SH-SY5Y (cell line): ENCODE results near the gene TBC1D12.

ENCODE experiments used
- GATA2 ChIP-seq: IDR thresholded peaks from 2 replicates; pipeline ENCODE4 v1.6.1; 2011; ENCODE audit warnings: mild to moderate bottlenecking, low read depth, low read length
- GATA3 ChIP-seq: IDR thresholded peaks from 2 replicates; pipeline ENCODE4 v1.6.1; 2011; ENCODE audit warnings: low read depth, mild to moderate bottlenecking, low read length, moderate library complexity

DNA sequence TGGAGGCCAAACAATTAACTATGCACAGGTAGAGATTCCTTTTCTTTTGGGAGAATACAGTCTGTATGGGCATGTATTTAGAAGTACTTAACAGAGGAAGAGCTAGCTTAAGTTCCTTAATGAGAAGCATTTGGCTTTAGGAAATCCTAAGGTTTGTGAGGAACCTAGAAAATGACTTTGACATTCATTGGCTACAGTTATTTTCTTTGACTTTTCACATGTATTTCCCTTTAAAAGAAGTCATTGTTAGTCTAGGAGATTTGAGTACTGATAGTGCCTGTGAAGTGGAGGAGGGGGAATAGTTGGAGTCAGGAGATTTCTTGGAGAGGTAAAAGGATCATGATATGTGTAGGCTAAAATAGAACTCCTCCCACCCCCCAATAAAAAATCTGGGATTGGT lies 146.9 kb downstream of the TBC1D12 start:
- TF ChIP-seq GATA2 = peak; percentile 28; the same call in 1 of the 2 replicates
- TF ChIP-seq GATA3 = no peak
